ENCODE measurements around the gene TMEM161B.

DNA sequence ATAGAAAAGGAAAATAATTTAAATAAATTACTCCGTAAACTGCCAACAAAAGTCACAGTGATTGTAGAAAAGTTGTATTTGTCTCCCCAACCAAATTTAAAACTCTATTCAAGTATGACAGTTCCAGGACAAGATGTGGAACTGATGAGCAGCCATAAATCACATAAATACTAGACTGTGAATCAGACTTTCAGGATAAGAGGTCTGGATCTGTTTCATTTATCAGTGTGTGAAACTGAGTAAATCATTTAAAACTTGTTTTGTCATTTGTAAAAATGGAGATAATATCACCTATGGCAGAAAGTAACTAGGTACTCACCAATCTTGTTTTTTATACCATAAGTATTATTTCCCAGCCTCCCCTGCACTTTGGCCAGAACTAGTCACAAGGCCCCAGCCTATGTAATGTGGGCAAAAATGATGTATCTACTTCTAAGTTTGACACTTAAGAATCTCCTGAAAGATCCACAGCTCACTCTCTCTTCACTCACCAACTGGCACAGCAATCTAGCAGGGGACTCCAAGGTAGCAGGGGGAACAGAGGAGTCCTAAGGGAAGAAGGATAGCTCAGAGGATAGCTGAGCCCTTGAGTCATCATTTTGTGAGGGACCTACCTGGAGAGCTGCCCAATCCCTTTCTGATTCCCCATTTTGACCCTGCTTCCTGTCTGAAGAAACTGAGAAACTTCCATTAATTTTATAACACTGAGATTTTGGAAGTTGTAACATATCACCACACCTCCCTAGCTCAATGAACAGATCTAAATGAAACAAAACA, 31.6 kb downstream of the TMEM161B start:
- TF ChIP-seq, protein P1, sequence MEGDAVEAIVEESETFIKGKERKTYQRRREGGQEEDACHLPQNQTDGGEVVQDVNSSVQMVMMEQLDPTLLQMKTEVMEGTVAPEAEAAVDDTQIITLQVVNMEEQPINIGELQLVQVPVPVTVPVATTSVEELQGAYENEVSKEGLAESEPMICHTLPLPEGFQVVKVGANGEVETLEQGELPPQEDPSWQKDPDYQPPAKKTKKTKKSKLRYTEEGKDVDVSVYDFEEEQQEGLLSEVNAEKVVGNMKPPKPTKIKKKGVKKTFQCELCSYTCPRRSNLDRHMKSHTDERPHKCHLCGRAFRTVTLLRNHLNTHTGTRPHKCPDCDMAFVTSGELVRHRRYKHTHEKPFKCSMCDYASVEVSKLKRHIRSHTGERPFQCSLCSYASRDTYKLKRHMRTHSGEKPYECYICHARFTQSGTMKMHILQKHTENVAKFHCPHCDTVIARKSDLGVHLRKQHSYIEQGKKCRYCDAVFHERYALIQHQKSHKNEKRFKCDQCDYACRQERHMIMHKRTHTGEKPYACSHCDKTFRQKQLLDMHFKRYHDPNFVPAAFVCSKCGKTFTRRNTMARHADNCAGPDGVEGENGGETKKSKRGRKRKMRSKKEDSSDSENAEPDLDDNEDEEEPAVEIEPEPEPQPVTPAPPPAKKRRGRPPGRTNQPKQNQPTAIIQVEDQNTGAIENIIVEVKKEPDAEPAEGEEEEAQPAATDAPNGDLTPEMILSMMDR (IDR thresholded peaks at IDR 0.05; ENCODE audit: insufficient read depth, low read length), result no peak
- no peak for TF ChIP-seq POLR2AphosphoS5 (IDR thresholded peaks at IDR 0.05; ENCODE audit: low read depth)
- TF ChIP-seq, protein P2, sequence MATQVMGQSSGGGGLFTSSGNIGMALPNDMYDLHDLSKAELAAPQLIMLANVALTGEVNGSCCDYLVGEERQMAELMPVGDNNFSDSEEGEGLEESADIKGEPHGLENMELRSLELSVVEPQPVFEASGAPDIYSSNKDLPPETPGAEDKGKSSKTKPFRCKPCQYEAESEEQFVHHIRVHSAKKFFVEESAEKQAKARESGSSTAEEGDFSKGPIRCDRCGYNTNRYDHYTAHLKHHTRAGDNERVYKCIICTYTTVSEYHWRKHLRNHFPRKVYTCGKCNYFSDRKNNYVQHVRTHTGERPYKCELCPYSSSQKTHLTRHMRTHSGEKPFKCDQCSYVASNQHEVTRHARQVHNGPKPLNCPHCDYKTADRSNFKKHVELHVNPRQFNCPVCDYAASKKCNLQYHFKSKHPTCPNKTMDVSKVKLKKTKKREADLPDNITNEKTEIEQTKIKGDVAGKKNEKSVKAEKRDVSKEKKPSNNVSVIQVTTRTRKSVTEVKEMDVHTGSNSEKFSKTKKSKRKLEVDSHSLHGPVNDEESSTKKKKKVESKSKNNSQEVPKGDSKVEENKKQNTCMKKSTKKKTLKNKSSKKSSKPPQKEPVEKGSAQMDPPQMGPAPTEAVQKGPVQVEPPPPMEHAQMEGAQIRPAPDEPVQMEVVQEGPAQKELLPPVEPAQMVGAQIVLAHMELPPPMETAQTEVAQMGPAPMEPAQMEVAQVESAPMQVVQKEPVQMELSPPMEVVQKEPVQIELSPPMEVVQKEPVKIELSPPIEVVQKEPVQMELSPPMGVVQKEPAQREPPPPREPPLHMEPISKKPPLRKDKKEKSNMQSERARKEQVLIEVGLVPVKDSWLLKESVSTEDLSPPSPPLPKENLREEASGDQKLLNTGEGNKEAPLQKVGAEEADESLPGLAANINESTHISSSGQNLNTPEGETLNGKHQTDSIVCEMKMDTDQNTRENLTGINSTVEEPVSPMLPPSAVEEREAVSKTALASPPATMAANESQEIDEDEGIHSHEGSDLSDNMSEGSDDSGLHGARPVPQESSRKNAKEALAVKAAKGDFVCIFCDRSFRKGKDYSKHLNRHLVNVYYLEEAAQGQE (IDR thresholded peaks at IDR 0.05; ENCODE audit: insufficient replicate concordance, low read depth), result no peak

All from HL-60 (cell line).